Astrocyte of the spinal cord (primary cell): ENCODE data around the gene EOGT.

Experiments
- DNase-seq: peaks from one replicate; pipeline ENCODE4 v3.0.0; 2011; ENCODE audit warnings: low read depth, low spot score
- H3K4me3 ChIP-seq: 2 replicates; pipeline ENCODE4 v1.5.1; 2011; ENCODE audit warnings: low read depth, mild to moderate bottlenecking, low read length, moderate library complexity
- CTCF ChIP-seq: IDR thresholded peaks from 2 replicates; pipeline ENCODE4 v1.5.1; 2012; ENCODE audit warnings: low read depth, mild to moderate bottlenecking, low read length, inconsistent platforms
- in situ Hi-C: cut with HindIII; loops from 2 replicates; pipeline ENCODE4 v1.10.0; 2017; ENCODE audit warnings: low sequenced_read_pairs

EOGT gene

GRCh38 chr3:68931406-68932149 is 81.9 kb downstream of the EOGT start:
- H3K4me3 ChIP-seq = no peak overlapping the region
- DNase-seq = no peak
- in situ Hi-C loops = no loop called here
- no peak for TF ChIP-seq CTCF
